GM18868 (cell line): ENCODE measurements around the gene CDH4.

Experiments
- ATAC-seq: cut with Tn5 transposase; IDR thresholded peaks from one replicate; pipeline ENCODE4 v1.9.1; 2021; ENCODE audit warnings: mild to moderate bottlenecking, moderate library complexity; ENCODE audit not compliant: unreplicated experiment

CDH4 gene

DNA sequence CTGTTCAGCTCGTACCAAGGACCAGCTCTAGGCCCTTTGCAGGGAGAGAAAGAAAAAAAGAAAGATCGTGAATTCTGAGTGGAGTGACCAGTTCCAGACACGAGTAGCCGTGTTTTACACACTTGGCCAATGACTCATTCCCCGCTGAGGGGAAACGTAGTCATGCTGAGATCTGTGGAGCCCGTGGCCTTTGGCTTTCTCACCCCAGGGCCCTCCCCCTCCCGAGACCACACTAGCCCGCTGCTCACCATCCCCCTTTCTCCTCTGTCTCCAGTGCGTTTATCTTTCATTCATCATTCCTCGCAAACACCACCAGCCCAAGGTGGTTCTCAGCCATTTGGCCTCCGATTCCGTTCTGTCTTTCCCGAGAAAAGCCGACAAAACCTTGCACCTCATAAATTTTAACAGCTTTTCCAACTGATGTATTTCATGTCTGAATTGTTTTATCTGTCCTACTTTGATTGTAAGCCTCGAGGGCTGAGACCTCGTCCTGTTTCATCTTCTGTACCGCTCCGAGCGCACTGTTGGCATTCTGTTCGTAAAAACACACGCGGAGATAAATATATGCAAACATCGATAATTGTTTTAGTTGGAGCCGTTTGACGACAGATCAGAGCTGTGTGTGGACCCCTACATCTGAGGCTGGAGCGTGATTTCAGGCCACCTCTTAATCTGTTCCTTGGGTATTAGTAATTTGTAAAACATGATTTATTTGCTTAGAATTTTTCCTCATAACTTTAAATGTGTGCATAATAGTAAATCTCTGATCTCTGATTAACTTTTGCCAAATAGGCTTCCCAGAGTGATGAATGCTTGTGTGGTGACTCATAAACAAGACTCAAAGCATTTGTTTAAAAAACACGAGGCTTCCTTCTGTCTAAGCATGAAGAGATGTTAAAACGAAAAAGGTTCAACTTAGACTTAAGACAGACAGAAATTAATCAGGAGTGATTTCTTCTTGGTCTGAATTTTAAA lies 336.6 kb downstream of the CDH4 start:
- no peak for ATAC-seq

DNA sequence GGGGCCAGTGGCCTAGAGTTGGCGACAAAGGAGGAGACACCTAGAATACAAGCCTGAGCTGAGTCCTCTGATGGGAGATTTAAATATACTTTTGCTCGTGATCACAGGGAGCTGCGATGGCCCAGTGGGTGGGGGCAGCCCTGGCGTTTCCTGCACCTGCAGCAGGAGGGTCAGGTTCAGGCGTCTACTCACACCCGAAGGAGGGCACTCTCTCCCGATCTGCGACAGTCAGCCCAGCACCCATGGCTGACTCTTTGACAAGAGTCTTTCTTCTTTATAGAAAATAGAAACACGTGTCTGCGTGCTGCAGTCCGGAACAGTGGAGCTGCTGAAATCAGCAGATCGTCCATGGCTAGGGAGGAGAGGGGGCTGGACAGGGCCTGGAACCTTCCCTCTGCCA lies 338.2 kb downstream of the CDH4 start:
- ATAC-seq: no peak

DNA sequence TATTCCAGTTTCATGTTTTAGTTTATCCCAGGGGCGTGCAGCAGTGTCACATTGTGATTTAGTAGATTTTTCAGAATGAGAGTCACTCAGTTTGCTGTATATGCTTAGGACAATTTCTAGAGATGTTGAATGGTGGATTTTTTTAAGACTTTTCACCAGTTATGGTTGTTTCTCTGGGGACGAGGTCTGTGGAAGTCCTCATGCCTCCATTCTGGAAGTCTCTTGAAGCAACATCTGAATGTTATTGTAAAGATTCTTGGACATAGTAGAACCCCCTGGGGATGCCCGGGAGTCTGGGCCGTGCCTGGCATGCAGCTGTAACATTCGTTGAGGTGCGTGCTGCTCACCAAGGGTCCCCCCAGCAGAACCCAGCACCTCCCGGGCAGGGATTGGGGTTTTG lies 341.5 kb downstream of the CDH4 start:
- ATAC-seq: no peak

GRCh38 chr20:61594198-61594597 lies 342.1 kb downstream of the CDH4 start:
- no peak for ATAC-seq

- ATAC-seq: no peak
Measured at GRCh38 chr20:61595216-61595615, 343.2 kb downstream of the CDH4 start.

DNA sequence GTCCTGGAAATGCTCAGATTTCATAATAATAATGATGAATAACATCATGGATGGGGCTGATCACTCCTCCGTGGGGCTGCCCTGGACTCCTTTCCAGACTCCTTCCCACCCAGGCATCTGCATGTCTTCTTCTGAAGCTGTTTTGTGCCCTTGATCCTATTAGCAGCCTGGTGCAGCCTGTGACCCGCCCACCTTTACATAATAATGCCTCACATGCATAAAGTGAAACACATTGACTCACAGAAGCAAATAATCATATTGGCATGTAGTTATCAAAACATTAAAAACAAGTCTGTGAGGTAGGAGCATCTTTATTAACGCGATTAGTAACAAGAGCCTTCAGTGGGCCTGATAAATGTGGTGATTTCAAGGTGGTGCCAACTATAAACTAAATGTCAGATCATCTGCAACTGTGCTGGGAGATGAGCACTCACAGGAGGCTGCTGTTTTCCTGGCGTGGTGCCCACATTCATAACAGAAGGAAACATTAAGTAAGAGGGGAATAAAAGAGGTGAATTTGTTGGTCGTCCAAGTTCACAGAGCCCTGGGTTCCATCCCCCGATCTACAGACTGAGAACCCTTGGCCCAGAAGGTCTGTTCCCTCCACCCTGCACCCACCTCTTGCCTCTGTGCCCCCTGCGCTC lies 344.7 kb downstream of the CDH4 start:
- ATAC-seq: no peak

GRCh38 chr20:61597996-61598395 lies 345.9 kb downstream of the CDH4 start:
- no peak for ATAC-seq

GRCh38 chr20:61598586-61598985 lies 346.5 kb downstream of the CDH4 start:
- no peak for ATAC-seq

DNA sequence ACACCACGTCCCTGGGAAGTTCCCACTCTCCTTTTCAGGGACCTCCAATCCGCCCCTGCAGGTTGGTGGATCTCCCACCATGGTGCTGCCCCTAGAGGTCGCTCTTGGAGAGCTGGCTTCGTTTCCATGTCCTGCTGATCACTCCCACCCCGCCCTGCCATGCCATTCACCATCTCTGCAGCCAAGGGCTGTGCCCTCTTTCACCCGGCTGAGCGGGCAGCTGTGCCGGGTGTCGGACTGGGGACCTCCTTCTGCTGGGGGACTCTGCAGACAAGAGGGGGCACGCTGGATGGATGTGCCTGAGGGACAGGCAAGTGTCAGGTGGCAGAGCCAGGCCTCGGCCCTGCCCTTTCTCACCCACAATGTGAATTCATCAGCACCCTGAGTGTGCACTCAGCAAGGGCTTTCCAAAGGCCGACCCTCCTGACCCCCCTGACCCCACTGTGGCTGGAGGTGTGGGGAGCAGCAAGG lies 347.0 kb downstream of the CDH4 start:
- no peak for ATAC-seq

- no peak for ATAC-seq
Measured at GRCh38 chr20:61599541-61599992, 347.5 kb downstream of the CDH4 start.

GRCh38 chr20:61600016-61600415 lies 348.0 kb downstream of the CDH4 start:
- no peak for ATAC-seq

DNA sequence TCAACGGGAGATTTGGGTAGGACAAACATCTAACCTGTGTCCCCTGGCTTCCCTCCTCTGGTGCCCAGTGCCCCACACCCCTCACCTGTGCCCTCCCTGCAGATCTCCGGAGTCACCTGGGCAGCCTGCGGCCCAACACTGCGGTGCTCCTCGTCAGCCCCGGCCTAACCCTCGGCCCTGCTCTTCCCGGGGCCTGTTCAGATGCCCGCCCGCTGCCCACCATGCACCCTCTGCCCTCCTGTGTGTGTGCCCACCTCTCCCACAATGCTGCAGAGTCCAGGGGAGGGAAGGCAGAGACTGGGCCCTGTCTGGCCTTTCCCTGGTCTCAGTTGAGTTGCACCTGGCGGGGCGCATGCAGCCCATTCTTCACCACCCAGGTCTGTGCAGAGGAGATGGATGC lies 349.3 kb downstream of the CDH4 start:
- ATAC-seq: no peak

DNA sequence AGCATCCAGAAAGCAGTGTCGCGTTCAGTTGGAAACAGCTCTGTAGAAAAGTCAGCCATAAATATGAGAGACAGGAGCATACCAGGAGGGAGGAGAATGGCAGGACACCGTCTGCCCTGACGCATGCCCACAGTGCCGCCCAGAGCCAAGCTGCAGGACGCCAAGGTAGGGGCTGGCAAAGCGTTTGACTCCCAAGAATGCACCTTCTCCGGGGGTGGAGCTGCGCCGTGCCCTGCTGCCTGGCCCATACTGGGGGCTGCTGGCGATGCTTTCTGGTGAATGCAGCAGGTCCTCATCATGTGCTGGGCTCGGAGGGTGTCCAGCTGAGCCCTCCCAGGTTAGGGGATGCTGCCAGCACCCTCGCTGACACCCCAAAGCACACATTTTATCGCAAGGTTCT lies 349.8 kb downstream of the CDH4 start:
- ATAC-seq: no peak

DNA sequence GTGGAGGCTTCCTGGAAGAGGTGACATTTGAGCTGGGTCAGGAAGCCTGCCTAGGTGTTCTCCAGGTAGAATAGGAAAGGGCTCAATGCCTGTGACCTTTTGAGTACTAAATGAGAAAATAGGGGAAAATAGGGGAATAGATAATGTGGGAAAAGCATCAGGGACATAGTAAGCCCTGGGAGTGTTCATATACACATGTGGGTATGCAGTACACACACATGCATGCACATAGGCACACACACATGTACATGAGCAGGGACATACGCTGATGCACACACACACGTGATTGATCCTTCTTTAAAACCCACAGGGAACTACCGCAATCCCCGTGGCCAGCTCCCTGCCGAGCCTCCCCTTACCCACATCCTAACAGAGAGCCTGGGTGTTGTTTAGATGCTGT lies 351.7 kb downstream of the CDH4 start:
- ATAC-seq: no peak

DNA sequence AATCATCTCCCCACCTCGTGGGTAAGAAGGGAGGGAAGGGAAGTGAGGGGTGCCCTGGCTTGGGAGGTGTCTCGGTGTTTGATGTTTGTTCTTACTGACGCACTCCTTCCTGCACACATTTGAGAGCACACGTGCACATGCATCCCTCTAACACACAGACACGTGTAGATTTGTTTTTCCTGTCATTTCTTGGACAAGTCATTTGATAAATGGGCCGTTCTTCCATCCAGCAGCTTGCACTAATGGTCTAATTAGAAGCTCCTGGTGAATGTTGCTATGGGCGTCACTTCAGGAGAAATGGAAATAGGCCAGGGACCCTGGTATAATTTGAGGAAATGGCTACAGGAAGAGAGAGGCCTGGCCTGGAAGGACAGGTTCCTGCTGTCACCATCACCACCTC lies 352.5 kb downstream of the CDH4 start:
- ATAC-seq: no peak

DNA sequence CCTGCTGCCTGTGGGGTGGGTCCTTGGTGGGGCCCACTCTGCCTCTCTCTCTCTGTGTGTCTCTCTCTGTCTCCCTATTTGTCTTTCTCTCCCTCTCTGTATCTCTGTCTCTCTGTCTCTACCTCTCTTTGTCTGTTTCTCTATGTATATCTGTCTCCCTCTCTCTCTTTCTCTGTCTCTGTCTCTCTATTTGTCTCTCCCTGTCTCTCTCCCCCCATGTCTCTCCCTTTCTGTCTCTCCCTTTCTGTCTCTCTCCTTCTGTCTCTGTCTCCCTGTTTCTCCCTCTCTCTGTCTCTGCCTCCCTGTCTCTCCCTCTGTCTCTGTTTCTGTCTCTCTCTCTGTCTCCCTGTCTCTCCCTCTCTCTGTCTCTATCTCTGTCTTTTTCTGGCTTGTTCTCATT lies 353.2 kb downstream of the CDH4 start:
- ATAC-seq: no peak

DNA sequence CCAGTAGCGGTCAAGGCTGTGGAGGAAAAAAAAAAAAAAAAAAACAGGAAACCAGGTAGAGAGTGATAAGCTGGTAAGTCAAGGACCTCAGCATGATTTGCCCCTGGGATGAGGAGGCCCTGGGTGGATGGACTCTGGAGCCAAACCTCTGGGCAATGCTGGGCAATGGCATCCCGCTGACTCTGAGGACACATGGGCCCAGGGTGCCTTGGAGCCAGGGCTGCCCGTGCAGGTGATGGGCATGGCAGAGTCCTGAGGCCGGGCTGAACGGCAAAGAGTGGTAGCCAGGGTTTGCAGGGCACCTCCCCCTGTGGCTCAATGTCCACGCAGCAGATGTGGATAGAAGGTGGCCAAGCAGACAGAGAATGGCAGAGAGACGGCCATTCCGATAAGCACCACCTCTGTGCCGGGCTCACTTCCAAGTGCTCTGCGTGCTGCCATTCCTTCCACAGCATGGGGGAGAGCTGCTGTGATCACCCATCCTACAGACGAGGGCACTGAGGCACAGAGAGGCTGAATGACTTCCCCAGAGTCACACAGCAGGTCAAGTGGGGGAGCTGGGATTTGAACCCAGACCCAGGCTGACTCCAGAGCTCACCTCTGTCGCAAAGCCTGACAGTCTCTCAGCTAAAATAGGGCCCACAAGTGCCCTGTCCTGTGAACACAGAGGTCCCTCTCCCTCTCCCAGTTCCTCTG lies 353.9 kb downstream of the CDH4 start:
- ATAC-seq: no peak

GRCh38 chr20:61608275-61609085 lies 356.4 kb downstream of the CDH4 start:
- no peak for ATAC-seq

DNA sequence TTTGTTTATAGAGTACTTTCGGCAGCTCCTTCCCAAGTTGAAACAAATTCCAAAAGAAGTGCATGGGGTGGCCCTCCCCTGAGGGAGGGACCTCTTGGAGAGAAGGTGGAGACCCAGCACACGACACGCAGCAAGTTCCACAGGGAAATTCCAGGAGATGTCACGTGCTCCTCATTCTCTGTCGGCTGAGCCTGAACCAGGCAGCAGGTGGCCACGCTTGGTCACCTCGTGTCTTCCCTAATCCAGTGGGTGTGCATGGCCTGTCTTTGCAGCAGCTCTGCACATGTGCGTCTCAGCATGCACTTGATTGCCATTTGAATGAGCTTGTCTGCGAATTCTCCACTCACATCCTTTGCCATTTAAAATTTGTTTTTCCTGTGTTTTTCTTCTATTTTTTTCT lies 357.4 kb downstream of the CDH4 start:
- no peak for ATAC-seq

GRCh38 chr20:61611401-61612180 lies 359.5 kb downstream of the CDH4 start:
- no peak for ATAC-seq
